GM21526 (cell line): Measurements from ENCODE around the gene TRABD2B.

ENCODE experiments used
- ATAC-seq: cut with Tn5 transposase; IDR thresholded peaks from one replicate; pipeline ENCODE4 v1.9.1; 2021; ENCODE audit warnings: moderate library complexity; ENCODE audit not compliant: unreplicated experiment, low FRiP score

The TRABD2B gene

GRCh38 chr1:47914218-47914938 lies 82.8 kb downstream of the TRABD2B start:
- no peak for ATAC-seq

DNA sequence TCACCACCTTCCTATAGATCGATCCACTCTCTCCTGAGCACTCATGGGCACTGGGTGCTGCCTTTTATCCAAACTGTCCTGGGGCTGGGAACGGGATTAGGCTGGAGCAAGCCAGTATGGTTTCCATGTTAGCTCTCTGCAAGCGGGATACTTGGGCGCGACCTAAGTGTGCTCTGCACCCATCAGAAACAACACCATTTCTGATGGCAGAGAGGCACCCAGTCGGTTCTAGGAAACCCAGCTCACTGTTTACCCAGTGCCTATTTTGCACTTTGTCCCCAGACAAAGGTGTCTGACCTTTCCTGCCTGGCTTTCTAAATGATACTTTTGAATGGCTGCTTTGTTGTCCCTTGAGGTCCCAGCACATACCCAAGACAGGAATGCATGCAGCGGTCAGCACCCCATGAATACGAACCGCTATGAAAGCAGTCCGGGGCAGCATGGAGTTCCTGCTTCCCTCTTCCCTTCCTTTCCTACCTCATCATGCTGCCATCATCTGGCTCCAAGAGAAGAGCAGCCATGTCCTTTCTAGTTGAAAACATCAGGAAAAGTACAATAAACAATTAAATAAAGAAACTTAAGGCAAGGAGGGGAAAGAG lies 83.9 kb downstream of the TRABD2B start:
- ATAC-seq, result no peak

DNA sequence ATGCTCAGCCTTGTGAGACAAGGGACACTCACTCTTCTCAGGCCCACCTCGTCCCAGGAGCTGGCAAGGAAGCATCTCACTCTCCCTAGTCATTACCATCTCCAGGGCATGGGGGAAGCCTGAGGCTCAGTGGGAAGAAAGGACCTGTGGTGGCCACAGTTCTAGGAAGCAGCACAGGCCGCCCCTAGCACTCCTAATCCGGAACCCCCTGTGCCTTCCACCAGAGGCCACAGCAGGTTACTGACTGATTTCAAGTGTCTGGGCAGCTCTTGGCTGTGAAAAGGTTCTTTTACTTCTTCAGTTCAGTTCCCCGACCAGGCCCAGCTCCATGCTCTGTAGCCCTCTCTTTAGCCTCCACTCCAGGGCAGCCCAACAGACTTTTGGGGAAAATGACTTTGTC lies 84.4 kb downstream of the TRABD2B start:
- ATAC-seq, result no peak

- ATAC-seq, result no peak
Observed at GRCh38 chr1:47911892-47912291, 85.3 kb downstream of the TRABD2B start.

- ATAC-seq, result no peak
Observed at GRCh38 chr1:47911424-47911823, 85.8 kb downstream of the TRABD2B start.

DNA sequence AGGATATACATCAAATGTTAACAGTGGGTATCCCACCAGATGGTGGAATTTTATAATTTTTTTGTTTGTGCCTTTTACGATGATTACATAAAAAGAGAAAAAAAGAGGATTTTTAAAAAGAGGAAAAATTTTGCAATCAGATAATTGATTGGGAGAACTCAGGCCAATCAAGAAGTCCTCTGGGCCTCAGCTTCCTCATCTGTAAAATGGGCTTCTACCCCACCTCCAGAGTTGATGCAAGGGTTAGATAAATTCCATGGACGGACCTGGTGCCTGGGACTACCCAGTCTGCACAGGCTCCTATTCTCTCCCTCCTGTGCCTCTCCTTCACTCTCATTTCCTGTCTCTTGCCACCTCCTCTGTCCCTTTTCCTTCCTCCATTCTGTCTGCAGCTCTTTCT lies 88.9 kb downstream of the TRABD2B start:
- no peak for ATAC-seq

- no peak for ATAC-seq
Observed at GRCh38 chr1:47907177-47907528, 90.0 kb downstream of the TRABD2B start.

- no peak for ATAC-seq
Observed at GRCh38 chr1:47906527-47907176, 90.5 kb downstream of the TRABD2B start.

DNA sequence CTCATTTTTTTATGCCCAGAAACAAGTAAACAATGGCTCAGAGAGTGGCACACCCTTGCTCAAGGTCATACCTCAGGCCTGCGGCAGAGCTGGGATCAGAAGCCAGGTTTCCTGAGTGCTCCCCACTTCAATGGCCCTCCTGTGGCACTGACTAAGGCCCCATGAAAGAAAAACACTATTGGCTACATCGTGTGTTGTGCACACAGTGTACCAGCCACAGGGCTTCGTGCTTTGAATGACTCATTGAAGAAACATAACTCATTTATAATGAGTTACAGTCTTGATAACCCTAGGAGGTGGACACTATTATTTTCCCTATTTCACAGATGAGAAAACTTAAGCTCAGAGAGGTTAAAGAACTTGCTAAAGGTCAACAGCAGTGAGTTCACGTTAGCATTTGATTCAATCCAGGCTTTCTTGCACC lies 91.2 kb downstream of the TRABD2B start:
- no peak for ATAC-seq

DNA sequence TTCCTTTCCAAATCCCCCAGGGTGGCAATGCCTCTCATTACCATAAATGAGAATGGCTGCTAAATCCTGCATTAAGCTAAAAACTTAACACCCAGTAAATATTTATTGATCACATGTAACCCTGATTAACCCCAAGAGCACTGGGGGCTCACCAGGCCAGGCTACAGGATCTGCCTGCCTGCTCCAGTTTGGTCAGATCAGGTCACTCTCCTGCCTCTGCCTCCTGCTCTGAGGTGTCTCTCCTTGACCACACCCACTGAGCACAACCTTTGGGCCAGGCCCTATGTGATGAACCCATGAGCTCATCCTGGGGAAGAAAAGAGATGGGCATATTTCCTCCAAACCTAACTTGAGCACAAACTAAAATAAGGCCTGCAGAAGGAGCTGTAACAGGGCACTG lies 93.5 kb downstream of the TRABD2B start:
- ATAC-seq, result no peak

DNA sequence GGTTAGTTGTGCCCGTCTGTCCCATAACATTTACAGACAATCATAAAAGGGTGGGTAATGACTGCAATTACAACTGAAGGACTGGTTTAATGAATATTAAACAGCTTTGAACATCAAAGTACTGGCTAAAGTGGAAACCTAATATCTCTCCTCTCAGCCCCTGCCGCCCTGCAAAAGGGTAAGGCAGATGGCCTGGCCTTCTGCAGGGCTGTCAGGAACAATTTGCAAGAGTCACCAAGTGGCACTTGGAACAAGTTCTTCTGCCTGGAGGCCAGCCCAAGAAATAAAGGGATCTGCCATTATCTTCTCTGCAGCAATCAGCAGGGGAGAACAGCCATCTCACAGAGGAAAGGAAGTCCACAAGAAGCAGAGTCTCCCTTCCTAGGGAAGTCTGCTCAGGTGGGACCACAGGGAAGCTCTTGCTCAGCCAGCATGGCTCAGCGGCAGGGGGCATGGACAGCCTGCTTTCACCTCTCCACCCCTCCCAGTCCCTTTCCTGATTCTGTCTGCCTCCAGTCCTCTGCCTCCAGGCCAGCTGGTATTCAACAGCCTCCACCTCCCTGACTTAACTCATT lies 96.1 kb downstream of the TRABD2B start:
- no peak for ATAC-seq

- ATAC-seq, result no peak
Observed at GRCh38 chr1:47898133-47898845, 98.9 kb downstream of the TRABD2B start.

DNA sequence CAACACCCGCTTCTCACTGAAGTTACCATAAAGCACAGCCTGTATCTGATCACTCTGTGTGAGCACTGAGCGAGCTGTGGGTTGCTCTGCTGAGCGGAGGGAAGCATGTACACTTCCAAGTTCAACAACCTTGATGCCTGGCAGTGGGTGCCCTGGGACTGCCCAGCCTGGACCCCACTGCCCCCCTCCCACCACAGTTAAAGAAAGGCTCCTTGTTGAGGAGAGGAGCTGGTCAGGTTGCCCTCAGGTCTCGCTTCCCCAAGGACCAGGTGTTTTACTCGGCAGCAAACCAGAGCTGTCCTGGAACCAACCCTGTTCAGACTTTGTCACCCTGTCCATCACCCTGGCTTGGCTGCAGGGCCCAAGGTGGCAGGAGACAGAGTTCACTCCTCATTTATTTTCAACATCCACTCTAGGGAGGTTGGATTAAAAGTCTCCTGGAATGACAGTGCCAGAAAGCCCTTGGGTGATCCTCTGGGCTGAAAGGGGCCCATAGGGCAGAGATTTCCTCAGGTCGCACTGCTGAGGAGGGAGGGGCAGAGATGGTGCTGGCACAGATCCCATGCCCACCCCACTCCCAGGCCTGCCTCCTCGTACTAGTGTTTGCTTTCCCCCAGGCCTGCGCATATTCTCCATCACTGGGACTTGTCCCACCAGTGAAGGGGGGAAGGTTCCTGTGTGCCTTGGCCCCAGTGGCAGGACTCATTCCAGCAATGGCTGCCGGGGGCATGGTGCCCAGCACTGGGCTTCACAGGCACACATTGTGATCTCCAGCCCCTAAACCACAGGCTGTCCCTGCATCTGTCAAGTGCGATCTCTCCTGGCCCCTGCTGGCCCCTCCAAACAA lies 101.7 kb downstream of the TRABD2B start:
- no peak for ATAC-seq

GRCh38 chr1:47894410-47895278 lies 102.5 kb downstream of the TRABD2B start:
- no peak for ATAC-seq

DNA sequence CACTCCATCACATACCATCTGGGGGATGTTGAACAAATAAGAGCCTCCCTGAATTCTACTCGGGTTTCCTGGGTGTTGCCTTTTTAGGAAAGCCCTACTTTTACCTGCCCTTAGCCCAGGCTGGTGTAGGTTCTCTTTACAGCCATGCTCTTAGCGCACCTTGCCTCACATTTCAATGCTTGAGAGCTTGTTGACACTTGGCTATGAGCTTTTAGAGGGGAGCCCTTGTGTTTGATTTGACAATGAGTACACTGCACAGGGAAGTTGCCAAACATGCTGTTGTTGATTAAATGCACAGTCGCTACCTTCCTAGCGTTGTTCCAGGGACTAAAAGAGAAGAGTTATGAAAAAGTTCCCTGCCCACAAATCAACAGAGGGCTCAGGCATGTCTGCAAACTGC lies 103.8 kb downstream of the TRABD2B start:
- ATAC-seq, result no peak

- ATAC-seq, result no peak
Observed at GRCh38 chr1:47890779-47891178, 106.4 kb downstream of the TRABD2B start.

- no peak for ATAC-seq
Observed at GRCh38 chr1:47888294-47888629, 108.9 kb downstream of the TRABD2B start.

DNA sequence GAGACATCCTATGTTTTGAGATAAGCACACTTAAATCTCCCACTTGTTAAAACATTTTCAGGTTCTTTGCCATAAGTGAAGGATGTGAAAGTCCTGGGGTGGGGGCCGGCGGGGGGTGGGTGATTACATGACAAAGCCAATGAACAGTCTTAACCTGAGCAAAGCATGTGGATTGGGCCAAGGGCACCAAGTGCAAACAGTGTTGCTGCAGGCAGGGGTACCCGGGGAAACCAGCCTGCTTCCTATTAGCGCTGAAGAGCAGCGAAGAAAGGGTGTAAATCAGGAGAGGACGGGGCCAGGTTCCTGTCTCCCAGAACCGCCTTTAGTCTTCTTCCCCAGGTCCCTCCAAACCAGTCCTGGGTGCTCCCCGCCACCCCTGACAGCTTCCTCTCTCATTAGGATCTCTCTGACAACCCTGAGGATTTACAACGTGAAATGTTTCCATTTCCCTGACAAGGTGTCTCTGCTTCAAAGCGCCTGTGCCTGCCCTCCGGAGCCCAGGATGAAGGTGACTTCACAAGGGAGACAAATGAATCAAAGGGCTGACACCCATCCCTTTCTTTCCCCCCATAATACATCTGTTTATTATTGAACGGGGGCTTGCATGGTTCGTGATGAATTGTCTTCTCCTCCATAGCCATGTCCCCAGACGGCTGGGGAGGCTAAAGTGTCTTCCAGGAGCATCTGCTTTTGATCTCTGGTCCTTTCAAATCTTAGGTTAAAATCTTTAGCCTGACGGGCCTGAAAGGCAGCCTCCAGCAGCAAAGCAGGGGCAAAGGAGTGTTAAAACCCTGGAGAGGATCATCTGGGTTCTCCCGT lies 109.5 kb downstream of the TRABD2B start:
- no peak for ATAC-seq
